ENCODE measurements around the gene ALDOC. TPM values are rescaled to one million over a fixed set of nuclear protein-coding genes. Genes with fewer than 3 reads are reported as not detected.
A peak's percentile ranks its signal among the peaks of the same experiment; 100 is the strongest.

ALDOC gene
- total and polyA plus RNA-seq, 7 experiments from 2014 or later, result 24.5 to 159 (median 41.1) TPM

DNA sequence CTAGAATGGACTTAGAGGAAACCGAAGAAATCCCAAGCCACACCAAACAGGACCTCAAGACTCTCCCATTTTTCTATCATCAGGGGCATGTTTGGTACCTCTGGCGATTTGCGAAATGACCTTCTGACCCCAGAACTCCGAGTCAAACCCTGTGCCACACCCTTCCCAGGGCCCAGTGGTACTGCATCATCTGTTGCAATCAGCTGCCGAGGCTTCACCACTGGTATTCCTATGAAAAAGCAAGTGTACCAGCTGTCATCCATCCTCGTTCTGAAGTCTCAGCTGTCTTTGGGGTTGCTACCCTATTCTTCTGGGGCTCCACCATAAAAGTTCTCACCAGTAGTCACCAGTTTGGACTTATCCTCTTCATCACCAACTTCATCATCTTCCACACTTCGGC, 39.6 kb upstream of the ALDOC start:
- ATAC-seq (no peak), DNase-seq (no peak)
- Mint-ChIP-seq H3K4me1 (peaks cover 6 to 19% (median 10%) of the 10 kb centered on the region in 7 donors), H3K4me3 (no peak overlapping the region), H3K36me3 (peaks cover 8 to 52% (median 25%) of the 10 kb centered on the region in 5 donors), H3K27me3 (no peaks in the 10 kb centered on the region), H3K9me3 (no peaks in the 10 kb centered on the region), H3K27ac (no peak overlapping the region)
- POLR2A ChIA-PET, result interaction anchor here (0.7 to 2.2 kb wide), 3 partner anchors 17 to 115 kb away, joined by 3 to 8 read pairs (median 5); partner anchors contain the start of genes PIGS and SPAG5
- H3K4me3 ChIP-seq (ENCODE audit: low read length), result no peak overlapping the region
- intact Hi-C loops (cut with micrococcal nuclease), result no loop called here
- CTCF ChIA-PET, result interaction anchor here (1.1 to 1.3 kb wide), 2 partner anchors 22 to 121 kb away, joined by 3 to 4 read pairs; no protein-coding TSS in a partner anchor
- H3K4me1 ChIP-seq (ENCODE audit: control insufficient read depth in 2 of 2, insufficient read depth in 2 of 2, low read length in 2 of 2), result no peaks in the 10 kb centered on the region
- H3K27ac ChIP-seq (ENCODE audit: low read depth, low read length), result no peak overlapping the region
- H3K27me3 ChIP-seq (ENCODE audit: control insufficient read depth in 2 of 2, insufficient read depth in 2 of 2, low read length in 2 of 2), result no peaks in the 10 kb centered on the region
- no peaks in the 10 kb centered on the region for H3K9me3 ChIP-seq (ENCODE audit: control insufficient read depth in 2 of 3, low read length in 3 of 3)
- peaks cover 25 to 75% (median 59%) of the 10 kb centered on the region in 3 experiments for H3K36me3 ChIP-seq (ENCODE audit: control insufficient read depth in 2 of 3, insufficient read depth in 3 of 3, low read length in 3 of 3)

DNA sequence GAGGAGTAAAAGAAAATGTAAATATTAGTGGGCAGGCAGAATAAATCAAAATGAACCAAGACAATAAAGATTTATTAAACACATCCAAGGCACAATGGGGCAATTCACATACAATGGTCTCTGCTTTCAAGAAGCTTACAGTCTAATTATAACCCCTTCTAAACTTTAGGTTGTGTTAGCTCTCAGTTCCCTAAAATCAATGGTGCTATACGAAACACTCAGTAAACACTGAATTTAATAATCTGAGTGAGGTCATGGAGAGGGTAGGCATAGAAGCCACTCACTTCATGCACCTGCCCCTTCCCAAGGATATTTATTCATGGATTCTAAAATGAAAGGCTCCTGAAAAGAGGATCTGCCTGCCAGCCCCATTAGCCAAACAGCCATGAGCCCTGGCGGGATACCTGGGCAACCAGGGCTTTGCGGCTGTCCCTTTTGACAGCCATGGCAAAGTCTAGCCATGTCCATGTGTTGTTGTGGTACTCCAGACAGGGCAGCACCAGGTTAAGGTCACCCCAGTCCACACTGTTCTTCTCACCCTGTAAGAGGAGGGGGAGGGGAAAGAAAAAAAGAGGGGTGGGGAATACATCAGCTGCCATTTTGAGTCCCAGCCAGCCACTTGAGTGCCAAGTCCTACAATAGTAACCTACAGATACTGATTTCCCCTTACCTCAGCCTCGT, 38.7 kb upstream of the ALDOC start:
- H3K36me3 Mint-ChIP-seq, result peaks cover 8 to 43% (median 25%) of the 10 kb centered on the region in 5 donors
- Histone ChIP-seq H3K27ac (ENCODE audit: low read depth, low read length) (no peak overlapping the region), H3K36me3 (ENCODE audit: control insufficient read depth in 2 of 3, insufficient read depth in 3 of 3, low read length in 3 of 3) (peaks cover 24 to 66% (median 51%) of the 10 kb centered on the region in 3 experiments), H3K4me1 (ENCODE audit: control insufficient read depth in 2 of 2, insufficient read depth in 2 of 2, low read length in 2 of 2) (no peaks in the 10 kb centered on the region), H3K9me3 (ENCODE audit: control insufficient read depth in 2 of 3, low read length in 3 of 3) (no peaks in the 10 kb centered on the region), H3K4me3 (ENCODE audit: low read length) (no peak overlapping the region), H3K27me3 (ENCODE audit: control insufficient read depth in 2 of 2, insufficient read depth in 2 of 2, low read length in 2 of 2) (no peaks in the 10 kb centered on the region)
- DNase-seq, result no peak
- ChIA-PET POLR2A (interaction anchor here (2.2 kb wide), 1 partner anchor 43 kb away, joined by 5 read pairs; the partner anchor contains the start of gene PIGS), CTCF (interaction anchor here (1.1 to 1.3 kb wide), 2 partner anchors 23 to 120 kb away, joined by 3 to 4 read pairs; no protein-coding TSS in a partner anchor)
- no peak for ATAC-seq
- no peak overlapping the region for H3K27ac Mint-ChIP-seq
- no peak overlapping the region for H3K4me3 Mint-ChIP-seq
- peaks cover 6 to 19% (median 10%) of the 10 kb centered on the region in 7 donors for H3K4me1 Mint-ChIP-seq
- no peaks in the 10 kb centered on the region for H3K9me3 Mint-ChIP-seq
- intact Hi-C loops (cut with micrococcal nuclease), result no loop called here
- H3K27me3 Mint-ChIP-seq, result no peaks in the 10 kb centered on the region

DNA sequence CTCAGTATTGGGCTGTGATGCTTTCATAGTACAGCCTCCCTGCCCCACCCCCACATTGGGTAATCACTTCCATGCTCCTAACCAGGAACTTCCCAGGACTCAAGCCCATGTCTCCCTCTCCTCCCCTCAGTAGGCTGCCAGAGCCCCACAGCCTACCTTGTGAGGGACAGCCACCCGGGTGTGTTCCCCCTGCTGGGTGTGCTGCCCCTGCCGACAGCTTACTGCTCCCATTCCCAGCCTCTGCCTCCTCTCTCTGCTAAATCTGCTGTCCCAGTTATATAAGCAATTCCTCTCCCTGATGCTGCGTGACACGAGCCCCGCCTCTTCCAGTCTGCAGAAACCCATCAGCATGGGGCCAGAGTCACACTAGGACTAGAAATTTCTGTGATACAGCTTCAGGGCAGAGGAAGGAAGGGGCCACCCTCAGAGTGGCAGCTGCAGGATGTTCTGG, 37.3 kb upstream of the ALDOC start, which contains the start of gene RSKR:
Gene RSKR, minus strand, starts transcription at position 255 of the 451 bp plus-strand sequence. Its CDS starts 24 bp downstream, at position 231.
- DNase-seq, result no peak
- no peak within 1 kb of the TSS for H3K4me3 Mint-ChIP-seq
- Histone ChIP-seq H3K27me3 (ENCODE audit: control insufficient read depth in 2 of 2, insufficient read depth in 2 of 2, low read length in 2 of 2) (no peaks in the 10 kb centered on the region), H3K9me3 (ENCODE audit: control insufficient read depth in 2 of 3, low read length in 3 of 3) (no peaks in the 10 kb centered on the region), H3K27ac (ENCODE audit: low read depth, low read length) (no peak within 1 kb of the TSS), H3K4me1 (ENCODE audit: control insufficient read depth in 2 of 2, insufficient read depth in 2 of 2, low read length in 2 of 2) (no peaks in the 10 kb centered on the region), H3K4me3 (ENCODE audit: low read length) (no peak within 1 kb of the TSS), H3K36me3 (ENCODE audit: control insufficient read depth in 2 of 3, insufficient read depth in 3 of 3, low read length in 3 of 3) (peaks cover 10 to 51% (median 36%) of the 10 kb centered on the region in 3 experiments)
- no peak for ATAC-seq
- peaks cover 6 to 19% (median 10%) of the 10 kb centered on the region in 7 donors for H3K4me1 Mint-ChIP-seq
- CTCF ChIA-PET, result interaction anchor here (0.6 to 3.5 kb wide), 6 partner anchors 9 to 119 kb away, joined by 3 to 19 read pairs (median 5); partner anchors contain the start of gene PIGS
- H3K27me3 Mint-ChIP-seq, result no peaks in the 10 kb centered on the region
- H3K27ac Mint-ChIP-seq, result peak within 1 kb of the TSS in 7 of 9 donors; percentile 32 to 74 (median 56)
- intact Hi-C loops (cut with micrococcal nuclease), result loop anchor here (1.0 to 5.0 kb wide), 5 partner anchors 15 to 120 kb away; partner anchors contain the start of genes ALDOC (in 1 of the 2) and SPAG5 (in 1 of the 2)
- peaks cover 10 to 35% (median 18%) of the 10 kb centered on the region in 5 donors for H3K36me3 Mint-ChIP-seq
- no peaks in the 10 kb centered on the region for H3K9me3 Mint-ChIP-seq
- POLR2A ChIA-PET, result no interaction called here

DNA sequence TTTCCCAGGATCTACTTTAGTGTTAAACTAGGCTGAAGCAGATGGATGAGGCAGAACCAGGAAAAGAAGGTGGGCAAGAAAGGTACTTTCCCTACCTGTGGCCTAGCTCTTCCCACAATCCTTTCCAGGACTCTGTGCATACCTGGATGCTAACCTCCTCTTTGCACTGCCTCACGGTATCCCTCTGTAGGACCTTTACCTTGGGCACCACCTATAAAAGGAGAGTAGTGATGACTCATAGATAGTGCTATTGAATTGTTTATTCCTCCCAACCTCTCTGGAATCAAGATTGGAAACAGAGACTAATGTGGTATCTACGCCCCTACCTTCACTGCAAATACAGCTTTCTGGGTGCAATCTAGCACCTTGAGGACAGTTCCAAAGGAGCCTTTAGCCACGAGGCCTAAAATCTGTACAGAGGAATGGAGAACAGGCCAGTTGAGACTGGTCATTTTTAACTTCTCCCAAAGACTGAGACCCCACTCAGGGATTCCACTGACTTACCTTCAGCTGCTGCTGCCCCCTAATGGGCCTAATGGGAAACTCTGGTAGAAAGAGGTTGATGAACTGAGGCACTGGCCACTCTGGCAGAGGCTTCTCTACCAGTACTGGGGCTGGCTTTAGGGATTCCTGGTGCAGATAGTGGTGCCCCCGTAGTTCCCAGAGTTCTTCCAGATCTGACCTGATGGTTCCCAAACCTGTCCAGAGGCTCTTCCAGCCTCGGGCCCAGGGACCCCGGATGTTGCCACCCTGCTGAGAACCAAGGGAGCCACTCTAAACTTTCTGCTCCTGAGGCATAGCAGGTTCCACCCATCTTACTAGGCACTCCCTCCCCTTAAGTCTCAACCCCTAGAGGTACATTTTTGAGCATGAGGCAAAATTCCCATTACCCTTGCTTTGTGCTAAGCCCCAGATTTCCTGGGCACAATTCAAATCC, 36.5 kb upstream of the ALDOC start:
- Histone ChIP-seq H3K4me3 (ENCODE audit: low read length) (no peak overlapping the region), H3K27me3 (ENCODE audit: control insufficient read depth in 2 of 2, insufficient read depth in 2 of 2, low read length in 2 of 2) (no peaks in the 10 kb centered on the region), H3K36me3 (ENCODE audit: control insufficient read depth in 2 of 3, insufficient read depth in 3 of 3, low read length in 3 of 3) (peaks cover 5 to 44% (median 29%) of the 10 kb centered on the region in 3 experiments), H3K4me1 (ENCODE audit: control insufficient read depth in 2 of 2, insufficient read depth in 2 of 2, low read length in 2 of 2) (no peaks in the 10 kb centered on the region), H3K27ac (ENCODE audit: low read depth, low read length) (no peak overlapping the region), H3K9me3 (ENCODE audit: control insufficient read depth in 2 of 3, low read length in 3 of 3) (no peaks in the 10 kb centered on the region)
- no peak overlapping the region for H3K4me3 Mint-ChIP-seq
- peak in 7 of 9 donors; percentile 27 to 45 (median 41) for DNase-seq
- H3K27me3 Mint-ChIP-seq, result no peaks in the 10 kb centered on the region
- ChIA-PET POLR2A (interaction anchor here (1.0 to 1.4 kb wide), 2 partner anchors 13 to 41 kb away, joined by 3 to 5 read pairs; partner anchors contain the start of genes PIGS and SPAG5), CTCF (interaction anchor here (0.7 to 3.5 kb wide), 10 partner anchors 13 to 120 kb away, joined by 3 to 19 read pairs (median 4); partner anchors contain the start of gene PIGS)
- H3K4me1 Mint-ChIP-seq, result peaks cover 6 to 19% (median 10%) of the 10 kb centered on the region in 7 donors
- ATAC-seq, result peak; percentile 70
- peak overlapping the region in 6 of 9 donors; percentile 38 to 75 (median 64) for H3K27ac Mint-ChIP-seq
- no peaks in the 10 kb centered on the region for H3K9me3 Mint-ChIP-seq
- H3K36me3 Mint-ChIP-seq, result peaks cover 6 to 30% (median 13%) of the 10 kb centered on the region in 5 donors
- intact Hi-C loops (cut with micrococcal nuclease), result loop anchor here (1.0 to 5.0 kb wide), 5 partner anchors 14 to 119 kb away; partner anchors contain the start of genes ALDOC (in 1 of the 2) and SPAG5 (in 1 of the 2)

DNA sequence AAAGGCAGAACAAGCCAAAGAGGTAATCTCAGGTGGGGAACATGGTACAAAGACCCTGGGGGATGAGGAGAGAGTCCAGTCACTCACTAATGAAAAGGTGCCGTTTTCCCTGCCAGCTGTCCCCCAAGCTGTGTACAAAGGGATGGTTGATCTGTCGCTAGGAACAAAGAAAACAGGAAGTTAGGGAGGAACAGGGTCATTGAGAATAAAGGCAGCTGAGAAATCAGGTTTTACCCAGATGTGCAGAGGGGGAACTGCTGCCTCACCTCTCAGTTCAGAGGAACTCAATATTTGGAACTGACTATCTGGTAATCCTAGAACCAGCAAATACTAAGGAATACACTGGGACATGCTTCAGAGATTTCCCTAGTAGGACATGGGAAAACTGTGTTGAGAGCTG, 35.8 kb upstream of the ALDOC start:
- intact Hi-C loops (cut with micrococcal nuclease), result loop anchor here in 1 of 2 donors (5.0 kb wide), 1 partner anchor 35 kb away; the partner anchor contains the start of gene ALDOC
- H3K27ac ChIP-seq (ENCODE audit: low read depth, low read length), result no peak overlapping the region

More for the DNA sequence above, 35.8 kb upstream of the ALDOC start:
- Mint-ChIP-seq H3K27ac (peak overlapping the region in 7 of 9 donors; percentile 3 to 84 (median 57)), H3K4me3 (no peak overlapping the region), H3K9me3 (no peaks in the 10 kb centered on the region), H3K36me3 (peaks cover 5 to 29% (median 13%) of the 10 kb centered on the region in 5 donors), H3K4me1 (peaks cover 6 to 19% (median 10%) of the 10 kb centered on the region in 7 donors), H3K27me3 (no peaks in the 10 kb centered on the region)
- Histone ChIP-seq H3K9me3 (ENCODE audit: control insufficient read depth in 2 of 3, low read length in 3 of 3) (no peaks in the 10 kb centered on the region), H3K4me1 (ENCODE audit: control insufficient read depth in 2 of 2, insufficient read depth in 2 of 2, low read length in 2 of 2) (no peaks in the 10 kb centered on the region), H3K4me3 (ENCODE audit: low read length) (no peak overlapping the region), H3K27me3 (ENCODE audit: control insufficient read depth in 2 of 2, insufficient read depth in 2 of 2, low read length in 2 of 2) (no peaks in the 10 kb centered on the region), H3K36me3 (ENCODE audit: control insufficient read depth in 2 of 3, insufficient read depth in 3 of 3, low read length in 3 of 3) (peaks cover 5 to 40% (median 26%) of the 10 kb centered on the region in 3 experiments)
- ChIA-PET POLR2A (interaction anchor here (1.0 to 1.4 kb wide), 2 partner anchors 13 to 41 kb away, joined by 3 to 5 read pairs; partner anchors contain the start of genes PIGS and SPAG5), CTCF (interaction anchor here (0.7 to 3.5 kb wide), 8 partner anchors 12 to 120 kb away, joined by 3 to 19 read pairs (median 4); partner anchors contain the start of gene PIGS)
- ATAC-seq, result no peak
- DNase-seq, result no peak
